ENCODE data around the gene INTS11.
A peak's percentile ranks its signal among the peaks of the same experiment; 100 is the strongest.

Gene INTS11

GRCh38 chr1:1324524-1325287, at the start of gene INTS11, which contains the start of gene CPTP:
Gene INTS11 (minus strand): TSS chr1:1324660. CDS start chr1:1324608, 52 bp downstream.
Gene CPTP (plus strand): TSS chr1:1324802. CDS start chr1:1326911, 2,109 bp downstream.
- peak; percentile 99 for DNase-seq (ENCODE audit: low spot score)
- no peak for TF ChIP-seq CTCF (IDR thresholded peaks at IDR 0.05; ENCODE audit: extremely low read depth, insufficient read depth, missing control alignments)
- in situ Hi-C loops (cut with MboI; ENCODE audit: low pct_unique_long_range_greater_than_20kb, low sequenced_read_pairs, unreplicated experiment): no loop called here

GRCh38 chr1:1373815-1374588, 49.5 kb upstream of the INTS11 start:
- in situ Hi-C loops (cut with MboI; ENCODE audit: low pct_unique_long_range_greater_than_20kb, low sequenced_read_pairs, unreplicated experiment): no loop called here
- DNase-seq (ENCODE audit: low spot score): no peak
- TF ChIP-seq CTCF (IDR thresholded peaks at IDR 0.05; ENCODE audit: extremely low read depth, insufficient read depth, missing control alignments): no peak

GRCh38 chr1:1373051-1373814, 48.8 kb upstream of the INTS11 start:
- in situ Hi-C loops (cut with MboI; ENCODE audit: low pct_unique_long_range_greater_than_20kb, low sequenced_read_pairs, unreplicated experiment): no loop called here
- no peak for DNase-seq (ENCODE audit: low spot score)
- no peak for TF ChIP-seq CTCF (IDR thresholded peaks at IDR 0.05; ENCODE audit: extremely low read depth, insufficient read depth, missing control alignments)

- DNase-seq (ENCODE audit: low spot score): peak; percentile 89
- in situ Hi-C loops (cut with MboI; ENCODE audit: low pct_unique_long_range_greater_than_20kb, low sequenced_read_pairs, unreplicated experiment): no loop called here
- peak; percentile 91 for TF ChIP-seq CTCF (IDR thresholded peaks at IDR 0.05; ENCODE audit: extremely low read depth, insufficient read depth, missing control alignments)
Observed at GRCh38 chr1:1371746-1372711, 47.6 kb upstream of the INTS11 start.

- DNase-seq (ENCODE audit: low spot score): no peak
- TF ChIP-seq CTCF (IDR thresholded peaks at IDR 0.05; ENCODE audit: extremely low read depth, insufficient read depth, missing control alignments): no peak
- in situ Hi-C loops (cut with MboI; ENCODE audit: low pct_unique_long_range_greater_than_20kb, low sequenced_read_pairs, unreplicated experiment): no loop called here
Observed at GRCh38 chr1:1371364-1371745, 46.9 kb upstream of the INTS11 start.

Data from GM13977 (cell line).